ENCODE results near the gene SLC17A3.

Gene SLC17A3

DNA sequence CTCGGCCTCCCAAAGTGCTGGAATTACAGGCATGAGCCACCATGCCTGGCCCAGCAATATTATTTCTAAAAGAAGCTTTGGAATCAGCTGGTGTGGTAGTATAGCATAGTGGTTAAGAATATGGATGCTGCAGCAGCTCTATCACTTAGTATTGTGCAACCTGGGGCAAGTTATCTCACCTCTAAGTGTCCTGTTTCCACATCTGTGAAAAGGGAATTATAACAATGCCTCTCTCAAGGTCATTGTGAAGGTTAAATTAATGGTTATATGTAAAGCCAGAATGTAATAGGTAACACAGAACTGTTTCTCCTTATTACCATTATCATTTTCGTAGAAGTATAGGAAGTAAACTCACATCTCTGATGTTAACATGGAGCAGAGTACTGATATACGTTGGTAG, 42.3 kb upstream of the SLC17A3 start:
- TF ChIP-seq, protein P1, sequence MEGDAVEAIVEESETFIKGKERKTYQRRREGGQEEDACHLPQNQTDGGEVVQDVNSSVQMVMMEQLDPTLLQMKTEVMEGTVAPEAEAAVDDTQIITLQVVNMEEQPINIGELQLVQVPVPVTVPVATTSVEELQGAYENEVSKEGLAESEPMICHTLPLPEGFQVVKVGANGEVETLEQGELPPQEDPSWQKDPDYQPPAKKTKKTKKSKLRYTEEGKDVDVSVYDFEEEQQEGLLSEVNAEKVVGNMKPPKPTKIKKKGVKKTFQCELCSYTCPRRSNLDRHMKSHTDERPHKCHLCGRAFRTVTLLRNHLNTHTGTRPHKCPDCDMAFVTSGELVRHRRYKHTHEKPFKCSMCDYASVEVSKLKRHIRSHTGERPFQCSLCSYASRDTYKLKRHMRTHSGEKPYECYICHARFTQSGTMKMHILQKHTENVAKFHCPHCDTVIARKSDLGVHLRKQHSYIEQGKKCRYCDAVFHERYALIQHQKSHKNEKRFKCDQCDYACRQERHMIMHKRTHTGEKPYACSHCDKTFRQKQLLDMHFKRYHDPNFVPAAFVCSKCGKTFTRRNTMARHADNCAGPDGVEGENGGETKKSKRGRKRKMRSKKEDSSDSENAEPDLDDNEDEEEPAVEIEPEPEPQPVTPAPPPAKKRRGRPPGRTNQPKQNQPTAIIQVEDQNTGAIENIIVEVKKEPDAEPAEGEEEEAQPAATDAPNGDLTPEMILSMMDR (IDR thresholded peaks at IDR 0.05; ENCODE audit: borderline replicate concordance, extremely low read depth, low read length, poor library complexity, severe bottlenecking): no peak
- no peak for TF ChIP-seq EZH2 (IDR thresholded peaks at IDR 0.05; ENCODE audit: borderline replicate concordance, low read depth, low read length, severe bottlenecking)
- H3K9ac ChIP-seq (ENCODE audit: low read depth, low read length): no peak overlapping the region
- H3K27ac ChIP-seq (ENCODE audit: low read length): no peak overlapping the region
- no peaks in the 10 kb centered on the region for H3K79me2 ChIP-seq (ENCODE audit: insufficient read depth, low read length)
- H3K4me2 ChIP-seq (ENCODE audit: insufficient read depth, low read length): no peak overlapping the region
- no peak for ATAC-seq (ENCODE audit: insufficient read depth, low read depth)
- H3K4me3 ChIP-seq (ENCODE audit: low read depth in 1 of 2, low read length in 2 of 2): no peak overlapping the region
- H2AFZ ChIP-seq (ENCODE audit: low read depth, low read length): no peak overlapping the region
- H3K27me3 ChIP-seq (ENCODE audit: insufficient read depth, low read length, poor library complexity): no peaks in the 10 kb centered on the region
- no peaks in the 10 kb centered on the region for H3K9me3 ChIP-seq (ENCODE audit: insufficient read depth, low read length, severe bottlenecking)
- no peak for DNase-seq
- no peaks in the 10 kb centered on the region for H3K4me1 ChIP-seq (ENCODE audit: insufficient read depth, low read length)
- H3K36me3 ChIP-seq (ENCODE audit: insufficient read depth, low read length): no peaks in the 10 kb centered on the region
- H4K20me1 ChIP-seq (ENCODE audit: insufficient read depth, low read length): no peaks in the 10 kb centered on the region

DNA sequence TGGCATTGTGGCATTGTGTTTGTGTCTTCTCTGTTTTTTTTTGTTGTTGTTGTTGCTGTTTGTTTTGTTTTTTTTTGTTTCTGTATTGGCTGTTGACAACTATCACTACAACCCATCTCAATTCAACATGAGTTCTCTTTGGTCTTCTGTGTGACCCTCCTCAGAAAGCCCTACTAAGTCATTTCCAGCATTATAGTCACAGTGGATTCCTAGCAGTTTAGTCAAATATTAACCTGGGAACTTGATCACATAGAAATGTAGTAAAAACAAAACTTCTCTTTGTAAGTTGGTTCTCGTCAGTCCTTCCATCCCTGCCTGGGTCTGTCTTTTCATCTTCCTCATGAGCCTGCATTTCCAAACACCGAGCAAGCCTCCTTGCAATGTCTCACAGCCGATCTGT, 39.7 kb upstream of the SLC17A3 start:
- no peaks in the 10 kb centered on the region for H3K4me1 ChIP-seq (ENCODE audit: insufficient read depth, low read length)
- no peaks in the 10 kb centered on the region for H3K36me3 ChIP-seq (ENCODE audit: insufficient read depth, low read length)
- no peak overlapping the region for H3K4me2 ChIP-seq (ENCODE audit: insufficient read depth, low read length)
- TF ChIP-seq EZH2 (IDR thresholded peaks at IDR 0.05; ENCODE audit: borderline replicate concordance, low read depth, low read length, severe bottlenecking): no peak
- TF ChIP-seq, protein P1 (IDR thresholded peaks at IDR 0.05; ENCODE audit: borderline replicate concordance, extremely low read depth, low read length, poor library complexity, severe bottlenecking): no peak
- no peaks in the 10 kb centered on the region for H4K20me1 ChIP-seq (ENCODE audit: insufficient read depth, low read length)
- no peak overlapping the region for H3K27ac ChIP-seq (ENCODE audit: low read length)
- no peak overlapping the region for H2AFZ ChIP-seq (ENCODE audit: low read depth, low read length)
- no peak overlapping the region for H3K9ac ChIP-seq (ENCODE audit: low read depth, low read length)
- no peaks in the 10 kb centered on the region for H3K27me3 ChIP-seq (ENCODE audit: insufficient read depth, low read length, poor library complexity)
- ATAC-seq (ENCODE audit: insufficient read depth, low read depth) (no peak), DNase-seq (no peak)
- no peaks in the 10 kb centered on the region for H3K79me2 ChIP-seq (ENCODE audit: insufficient read depth, low read length)
- no peaks in the 10 kb centered on the region for H3K9me3 ChIP-seq (ENCODE audit: insufficient read depth, low read length, severe bottlenecking)
- no peak overlapping the region for H3K4me3 ChIP-seq (ENCODE audit: low read depth in 1 of 2, low read length in 2 of 2)

DNA sequence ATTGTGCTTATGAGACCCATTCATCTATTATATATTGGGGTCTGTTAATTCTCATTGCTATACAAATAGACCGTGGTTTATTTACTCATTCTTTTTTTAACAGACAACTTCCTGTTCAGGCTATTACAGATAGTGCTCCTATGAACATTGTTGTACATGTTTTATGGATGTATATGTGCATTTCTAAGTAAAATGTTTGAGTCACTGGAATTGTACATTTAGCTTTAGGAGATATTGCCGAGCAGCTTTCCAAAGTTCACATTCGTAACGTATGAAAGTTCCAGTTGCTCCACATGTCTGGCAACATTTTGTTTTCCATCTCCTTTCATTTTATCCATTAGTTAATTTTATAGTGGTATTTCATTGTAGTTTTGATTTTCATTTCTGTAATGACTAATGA, 37.3 kb upstream of the SLC17A3 start:
- H3K36me3 ChIP-seq (ENCODE audit: insufficient read depth, low read length): no peaks in the 10 kb centered on the region
- H3K4me2 ChIP-seq (ENCODE audit: insufficient read depth, low read length): no peak overlapping the region
- no peak overlapping the region for H3K9ac ChIP-seq (ENCODE audit: low read depth, low read length)
- no peak for DNase-seq
- H3K4me1 ChIP-seq (ENCODE audit: insufficient read depth, low read length): no peaks in the 10 kb centered on the region
- no peak overlapping the region for H3K4me3 ChIP-seq (ENCODE audit: low read depth in 1 of 2, low read length in 2 of 2)
- H2AFZ ChIP-seq (ENCODE audit: low read depth, low read length): no peak overlapping the region
- no peaks in the 10 kb centered on the region for H3K27me3 ChIP-seq (ENCODE audit: insufficient read depth, low read length, poor library complexity)
- TF ChIP-seq, protein P1 (IDR thresholded peaks at IDR 0.05; ENCODE audit: borderline replicate concordance, extremely low read depth, low read length, poor library complexity, severe bottlenecking): no peak
- no peak for TF ChIP-seq EZH2 (IDR thresholded peaks at IDR 0.05; ENCODE audit: borderline replicate concordance, low read depth, low read length, severe bottlenecking)
- no peak overlapping the region for H3K27ac ChIP-seq (ENCODE audit: low read length)
- no peak for ATAC-seq (ENCODE audit: insufficient read depth, low read depth)
- H3K79me2 ChIP-seq (ENCODE audit: insufficient read depth, low read length): no peaks in the 10 kb centered on the region
- H3K9me3 ChIP-seq (ENCODE audit: insufficient read depth, low read length, severe bottlenecking): no peaks in the 10 kb centered on the region
- no peaks in the 10 kb centered on the region for H4K20me1 ChIP-seq (ENCODE audit: insufficient read depth, low read length)

DNA sequence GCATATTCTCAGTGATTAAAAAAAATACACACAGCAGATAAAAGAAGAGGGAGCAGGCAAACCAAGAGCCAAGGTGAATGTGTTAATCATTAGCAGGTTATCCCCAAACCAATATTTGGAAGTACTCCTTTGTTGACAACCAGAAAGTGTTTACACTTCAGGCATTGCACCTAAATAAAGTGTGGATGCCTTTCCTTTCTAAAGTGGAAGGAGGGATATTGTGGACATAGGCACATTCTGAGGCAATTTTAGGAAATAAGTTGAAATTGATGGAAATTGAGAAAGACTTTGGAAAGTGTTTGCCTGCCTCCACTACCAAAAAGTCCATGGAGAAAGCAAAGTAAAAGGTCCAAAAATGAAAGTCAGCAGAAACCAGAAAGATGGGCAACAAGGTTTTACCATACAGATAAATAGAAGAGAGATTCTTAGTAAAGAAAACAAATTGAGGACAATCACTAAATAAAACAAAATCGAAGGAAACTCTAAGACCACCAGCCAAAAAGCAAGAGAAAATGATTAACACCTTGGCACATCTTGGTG, 33.5 kb upstream of the SLC17A3 start:
- Histone ChIP-seq H3K36me3 (ENCODE audit: insufficient read depth, low read length) (no peaks in the 10 kb centered on the region), H3K27ac (ENCODE audit: low read length) (no peak overlapping the region), H3K4me2 (ENCODE audit: insufficient read depth, low read length) (no peak overlapping the region), H3K9me3 (ENCODE audit: insufficient read depth, low read length, severe bottlenecking) (no peaks in the 10 kb centered on the region), H3K9ac (ENCODE audit: low read depth, low read length) (no peak overlapping the region), H3K79me2 (ENCODE audit: insufficient read depth, low read length) (no peaks in the 10 kb centered on the region), H2AFZ (ENCODE audit: low read depth, low read length) (no peak overlapping the region), H3K4me3 (ENCODE audit: low read depth in 1 of 2, low read length in 2 of 2) (no peak overlapping the region), H4K20me1 (ENCODE audit: insufficient read depth, low read length) (no peaks in the 10 kb centered on the region), H3K4me1 (ENCODE audit: insufficient read depth, low read length) (no peaks in the 10 kb centered on the region), H3K27me3 (ENCODE audit: insufficient read depth, low read length, poor library complexity) (peaks cover 3% of the 10 kb centered on the region)
- DNase-seq: no peak
- no peak for ATAC-seq (ENCODE audit: insufficient read depth, low read depth)
- TF ChIP-seq EZH2 (IDR thresholded peaks at IDR 0.05; ENCODE audit: borderline replicate concordance, low read depth, low read length, severe bottlenecking): no peak
- TF ChIP-seq, protein P1 (IDR thresholded peaks at IDR 0.05; ENCODE audit: borderline replicate concordance, extremely low read depth, low read length, poor library complexity, severe bottlenecking): no peak
